Effector memory CD4-positive, alpha-beta T cell (primary cell): ENCODE data around the gene RELN.

ENCODE experiments used
- DNase-seq, 3 donors: peaks; one replicate each; pipeline ENCODE4 v3.0.0-alpha.2; 2020
- H3K27ac ChIP-seq: 2 replicates; pipeline ENCODE4 v1.7.0; 2013; ENCODE audit warnings: mild to moderate bottlenecking, low read length, moderate library complexity; ENCODE audit not compliant: insufficient read depth, poor library complexity, severe bottlenecking
- H3K27me3 ChIP-seq: replicated peaks from 2 replicates; pipeline ENCODE4 v1.7.0; 2013; ENCODE audit warnings: mild to moderate bottlenecking, low read length; ENCODE audit not compliant: insufficient read depth, control insufficient read depth, poor library complexity, severe bottlenecking
- H3K36me3 ChIP-seq: 2 replicates; pipeline ENCODE4 v1.7.0; 2013; ENCODE audit warnings: mild to moderate bottlenecking, low read length, moderate library complexity; ENCODE audit not compliant: control insufficient read depth, insufficient read depth
- H3K4me1 ChIP-seq: 2 replicates; pipeline ENCODE4 v1.7.0; 2013; ENCODE audit warnings: low read length, mild to moderate bottlenecking; ENCODE audit not compliant: control insufficient read depth, insufficient read depth, poor library complexity, severe bottlenecking
- H3K4me3 ChIP-seq: 2 replicates; pipeline ENCODE4 v1.7.0; 2013; ENCODE audit warnings: low read length, low read depth, mild to moderate bottlenecking; ENCODE audit not compliant: insufficient read depth, poor library complexity, severe bottlenecking
- H3K9me3 ChIP-seq: 2 replicates; pipeline ENCODE4 v1.7.0; 2013; ENCODE audit warnings: mild to moderate bottlenecking, low read length, moderate library complexity; ENCODE audit not compliant: control insufficient read depth

RELN gene

GRCh38 chr7:103929901-103930311, 59.6 kb downstream of the RELN start:
- Histone ChIP-seq H3K36me3 (no peaks in the 10 kb centered on the region), H3K4me1 (no peaks in the 10 kb centered on the region), H3K27ac (no peak overlapping the region), H3K4me3 (no peak overlapping the region), H3K9me3 (no peaks in the 10 kb centered on the region), H3K27me3 (no peaks in the 10 kb centered on the region)
- no peak for DNase-seq

DNA sequence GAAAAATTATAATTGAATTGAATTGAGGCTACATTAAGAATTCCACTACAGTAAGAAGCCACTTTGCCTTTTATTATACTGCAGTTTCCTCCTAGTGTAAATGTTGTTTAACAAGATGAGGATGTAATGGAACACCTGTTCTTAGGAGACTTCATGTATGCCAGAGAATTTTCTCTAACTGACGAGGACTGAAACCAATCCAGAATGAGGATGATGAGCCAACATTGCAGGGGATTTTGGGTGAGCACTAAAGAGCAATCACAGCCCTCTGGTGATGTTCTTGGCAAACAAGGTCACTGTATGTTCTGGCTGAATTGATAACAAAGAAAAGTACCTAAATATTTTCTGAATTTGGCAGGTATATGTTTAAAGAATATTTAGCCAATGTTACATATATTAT, 60.9 kb downstream of the RELN start:
- H3K9me3 ChIP-seq: no peaks in the 10 kb centered on the region
- no peak for DNase-seq

DNA sequence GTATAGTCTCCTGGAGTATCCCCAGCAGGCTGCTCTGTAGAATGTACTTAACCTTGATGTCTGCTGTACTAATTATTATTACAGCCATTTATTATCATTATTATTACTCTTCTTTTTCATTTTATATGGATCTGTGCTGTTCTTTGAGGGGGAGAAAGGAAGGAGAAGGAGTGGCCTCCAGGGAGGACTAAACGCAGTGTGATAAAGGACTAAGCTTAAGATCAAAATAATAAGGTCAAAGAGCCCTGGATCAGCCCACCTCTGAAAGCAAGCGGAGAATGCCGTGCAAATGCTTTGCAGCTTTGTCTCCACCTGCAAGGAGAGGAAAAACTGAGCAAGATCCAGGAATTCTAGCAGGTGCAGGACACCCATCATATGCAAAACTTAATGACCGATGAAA, 65.3 kb downstream of the RELN start:
- Histone ChIP-seq H3K9me3 (no peaks in the 10 kb centered on the region), H3K27me3 (no peaks in the 10 kb centered on the region), H3K36me3 (no peaks in the 10 kb centered on the region), H3K27ac (no peak overlapping the region), H3K4me3 (no peak overlapping the region), H3K4me1 (no peaks in the 10 kb centered on the region)
- DNase-seq: no peak

More for the DNA sequence above, 60.9 kb downstream of the RELN start:
- H3K4me3 ChIP-seq: no peak overlapping the region
- H3K36me3 ChIP-seq: no peaks in the 10 kb centered on the region
- no peak overlapping the region for H3K27ac ChIP-seq
- H3K27me3 ChIP-seq: no peaks in the 10 kb centered on the region
- H3K4me1 ChIP-seq: no peaks in the 10 kb centered on the region

GRCh38 chr7:103922407-103922806, 67.1 kb downstream of the RELN start:
- no peak for DNase-seq
- H3K4me1 ChIP-seq: no peaks in the 10 kb centered on the region
- H3K27me3 ChIP-seq: no peaks in the 10 kb centered on the region
- no peak overlapping the region for H3K27ac ChIP-seq
- H3K4me3 ChIP-seq: no peak overlapping the region
- H3K9me3 ChIP-seq: no peaks in the 10 kb centered on the region
- no peaks in the 10 kb centered on the region for H3K36me3 ChIP-seq

DNA sequence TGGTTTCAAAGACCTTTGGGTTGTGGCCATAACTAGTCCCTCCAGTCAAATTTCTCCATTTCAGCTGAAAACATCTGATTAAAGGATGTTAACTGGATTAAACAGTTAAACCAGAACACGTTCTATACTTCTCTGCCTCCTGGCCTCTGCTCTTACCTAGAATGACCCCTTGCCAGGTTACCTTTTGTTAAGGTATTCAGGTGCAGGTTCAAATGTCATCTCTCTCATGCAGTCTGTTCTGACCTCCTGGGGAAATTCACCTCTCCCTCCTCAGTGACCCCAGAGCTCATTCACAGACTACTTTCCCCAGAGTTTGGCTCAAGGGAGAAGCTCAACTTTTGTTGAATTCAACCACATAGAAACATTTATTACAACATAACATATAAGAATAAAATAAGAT, 67.8 kb downstream of the RELN start:
- no peak overlapping the region for H3K4me3 ChIP-seq
- no peaks in the 10 kb centered on the region for H3K36me3 ChIP-seq
- H3K9me3 ChIP-seq: no peaks in the 10 kb centered on the region
- no peak overlapping the region for H3K27ac ChIP-seq
- DNase-seq: no peak
- H3K4me1 ChIP-seq: no peaks in the 10 kb centered on the region
- H3K27me3 ChIP-seq: no peaks in the 10 kb centered on the region

DNA sequence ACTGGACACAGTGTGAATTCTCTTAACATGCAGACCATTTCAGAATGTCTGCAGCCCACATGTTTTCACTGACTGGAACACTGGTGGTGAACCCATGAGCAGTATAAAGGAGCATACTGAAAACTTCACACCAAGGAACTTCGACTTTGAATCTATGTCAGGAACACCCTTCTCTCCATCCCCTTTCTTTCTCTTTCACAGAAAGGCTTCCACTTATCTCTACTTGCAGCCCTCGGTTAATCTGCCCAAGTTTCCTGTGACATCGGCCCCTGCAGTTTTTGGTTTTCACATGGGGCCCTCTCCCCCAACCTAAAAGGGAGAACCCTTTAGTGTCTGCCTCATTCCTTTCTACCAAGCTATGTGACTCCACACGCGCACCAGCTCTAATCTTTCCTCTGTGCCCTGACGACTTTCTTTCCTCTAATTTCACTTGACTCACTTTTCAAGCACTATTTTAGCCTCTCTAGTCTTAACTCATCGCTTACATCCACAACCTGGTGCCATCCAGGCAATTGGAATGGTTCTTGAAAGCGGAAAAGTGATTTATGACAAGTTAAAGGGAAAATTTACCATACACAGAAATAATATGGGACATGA, 70.1 kb downstream of the RELN start:
- Histone ChIP-seq H3K36me3 (no peaks in the 10 kb centered on the region), H3K27me3 (no peaks in the 10 kb centered on the region), H3K9me3 (no peaks in the 10 kb centered on the region), H3K27ac (no peak overlapping the region), H3K4me1 (no peaks in the 10 kb centered on the region), H3K4me3 (no peak overlapping the region)
- no peak for DNase-seq

DNA sequence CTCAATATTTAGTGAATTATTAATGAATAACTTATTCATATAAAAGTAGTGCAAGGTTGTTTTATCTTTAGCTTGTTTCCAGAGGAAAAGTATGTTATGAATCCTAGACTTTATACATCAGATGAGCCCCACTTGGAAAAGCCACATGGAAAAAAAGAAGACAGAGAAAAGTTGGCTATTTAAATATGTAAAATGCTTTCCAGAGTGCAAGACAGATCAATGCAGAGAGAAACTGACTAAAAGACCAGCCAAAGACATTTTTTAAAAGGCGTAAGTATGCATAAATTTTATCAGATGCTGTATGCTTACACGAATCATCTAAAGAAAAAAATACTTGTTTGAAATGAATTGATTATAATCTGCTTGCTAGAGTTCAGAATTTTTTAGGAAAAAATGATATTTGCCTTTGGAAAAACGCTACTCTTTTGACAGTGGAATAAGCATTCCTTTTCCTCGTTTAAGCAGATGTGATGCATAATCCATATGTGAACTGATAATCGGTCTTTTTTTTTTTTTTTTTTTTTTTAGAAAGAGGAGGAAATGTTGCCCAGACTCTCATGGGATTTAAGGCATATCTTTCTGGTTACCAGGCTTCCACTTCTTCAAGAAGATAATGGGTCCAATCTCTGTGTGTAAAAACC, 70.7 kb downstream of the RELN start:
- Histone ChIP-seq H3K27ac (no peak overlapping the region), H3K27me3 (no peaks in the 10 kb centered on the region), H3K4me3 (no peak overlapping the region), H3K9me3 (no peaks in the 10 kb centered on the region), H3K4me1 (no peaks in the 10 kb centered on the region), H3K36me3 (no peaks in the 10 kb centered on the region)
- no peak for DNase-seq

DNA sequence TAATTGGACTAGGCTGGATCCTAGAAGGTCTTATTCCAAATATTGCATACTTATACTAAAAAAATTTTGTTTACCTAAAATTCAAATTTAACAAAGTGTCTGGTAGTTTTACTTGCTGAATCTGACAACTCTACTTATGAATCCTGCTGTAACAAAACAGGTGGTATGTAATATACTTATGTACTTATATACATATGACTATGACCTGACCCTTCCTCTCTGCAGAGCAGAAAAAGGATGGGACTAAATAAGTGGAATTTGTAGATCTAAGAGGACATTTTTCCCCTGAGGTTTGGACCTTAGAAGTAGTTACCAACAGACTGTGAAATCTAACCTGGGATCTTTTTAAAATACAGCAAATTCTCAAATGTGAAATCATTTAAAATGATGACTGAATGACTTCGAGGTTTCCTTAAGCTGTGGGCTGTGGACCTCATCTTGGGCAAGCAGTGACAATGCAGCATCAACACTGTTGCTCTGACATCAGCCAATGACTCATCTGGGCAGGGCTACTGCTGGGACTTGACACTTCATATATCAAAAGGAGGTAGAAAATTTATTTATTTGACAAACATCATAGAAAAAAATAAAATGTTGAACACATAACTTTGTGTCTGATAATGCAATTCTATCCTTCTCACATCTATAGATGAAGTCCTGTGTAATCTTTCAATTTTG, 73.6 kb downstream of the RELN start:
- Histone ChIP-seq H3K27ac (no peak overlapping the region), H3K27me3 (no peaks in the 10 kb centered on the region), H3K9me3 (no peaks in the 10 kb centered on the region), H3K4me3 (no peak overlapping the region), H3K36me3 (no peaks in the 10 kb centered on the region), H3K4me1 (no peaks in the 10 kb centered on the region)
- DNase-seq: no peak

- Histone ChIP-seq H3K27me3 (no peaks in the 10 kb centered on the region), H3K4me1 (no peaks in the 10 kb centered on the region), H3K9me3 (no peaks in the 10 kb centered on the region), H3K27ac (no peak overlapping the region), H3K4me3 (no peak overlapping the region), H3K36me3 (no peaks in the 10 kb centered on the region)
- no peak for DNase-seq
Measured at GRCh38 chr7:103914147-103914899, 75.1 kb downstream of the RELN start.
